Spleen (tissue), 7 donors: ENCODE results near the gene CCDC12.

ENCODE experiments used
- POLR2A ChIP-seq, 3 donors: fragments of 450-650 bp; IDR thresholded peaks; one replicate each; pipeline ENCODE4 v1.5.1; 2017; ENCODE audit warnings: antibody characterized with exemption in 3 of 3, mild to moderate bottlenecking in 1 of 3
- POLR2AphosphoS5 ChIP-seq, 3 donors: sonication (generic); formaldehyde crosslinking; IDR thresholded peaks; one replicate each; pipeline ENCODE4 v1.5.1; 2017; ENCODE audit warnings: antibody characterized with exemption in 3 of 3
- TF ChIP-seq, protein P1 (sequence below), 11 experiments: fragments of 200-600 bp in 7 of 11; fragments of 450-650 bp in 4 of 11; sonication (generic) in 4 of 11; IDR thresholded peaks in 8 of 11; conservative IDR thresholded peaks in 3 of 11; 1 replicate in 7 of 11; 2 replicates in 4 of 11; pipeline versions ENCODE4 v1.4.0 to v1.8.0; 2016 to 2021; ENCODE audit warnings: antibody characterized with exemption in 11 of 11, inconsistent platforms in 4 of 11, mild to moderate bottlenecking in 1 of 11
- donor health status: DM: no; HTN: no; CAD: no; lungs with moderate emphysema.
- donor health status: DM: no; HTN: no; CAD: no.
- donor health status: DM: no; HTN: no; CAD: no.

DNA sequence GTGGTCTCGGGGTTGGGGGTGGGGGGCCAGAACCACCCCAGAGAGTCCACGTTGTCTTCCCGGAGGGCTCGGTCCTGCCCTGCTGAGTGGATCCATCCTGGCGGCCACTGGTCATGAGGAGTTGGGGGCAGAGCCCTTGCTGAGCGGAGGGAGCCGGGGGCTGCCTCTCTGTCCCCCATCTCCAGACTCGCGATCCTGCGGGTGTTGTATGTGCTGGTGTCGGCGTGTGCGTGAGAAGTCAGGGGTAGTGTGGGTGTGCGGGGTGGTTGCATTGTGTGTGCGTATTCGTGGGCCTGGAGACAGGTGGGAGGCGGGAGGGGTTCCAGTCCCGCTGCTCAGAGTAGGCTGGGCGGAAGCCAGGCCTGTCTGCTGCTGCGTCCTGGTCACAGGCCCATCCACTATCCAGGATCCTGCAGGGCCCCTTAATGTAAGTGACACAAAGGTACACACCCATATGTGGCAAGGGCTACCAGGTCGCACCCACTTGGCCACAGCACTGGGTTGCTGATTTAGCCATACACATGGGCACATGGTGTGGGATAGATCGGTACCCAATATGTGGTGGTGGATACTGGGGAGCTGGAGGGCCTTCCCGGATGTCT is 33.7 kb upstream of the CCDC12 start:
- TF ChIP-seq POLR2AphosphoS5 (IDR thresholded peaks at IDR 0.05) (no peak), POLR2A (IDR thresholded peaks at IDR 0.05) (no peak)
- TF ChIP-seq, protein P1, sequence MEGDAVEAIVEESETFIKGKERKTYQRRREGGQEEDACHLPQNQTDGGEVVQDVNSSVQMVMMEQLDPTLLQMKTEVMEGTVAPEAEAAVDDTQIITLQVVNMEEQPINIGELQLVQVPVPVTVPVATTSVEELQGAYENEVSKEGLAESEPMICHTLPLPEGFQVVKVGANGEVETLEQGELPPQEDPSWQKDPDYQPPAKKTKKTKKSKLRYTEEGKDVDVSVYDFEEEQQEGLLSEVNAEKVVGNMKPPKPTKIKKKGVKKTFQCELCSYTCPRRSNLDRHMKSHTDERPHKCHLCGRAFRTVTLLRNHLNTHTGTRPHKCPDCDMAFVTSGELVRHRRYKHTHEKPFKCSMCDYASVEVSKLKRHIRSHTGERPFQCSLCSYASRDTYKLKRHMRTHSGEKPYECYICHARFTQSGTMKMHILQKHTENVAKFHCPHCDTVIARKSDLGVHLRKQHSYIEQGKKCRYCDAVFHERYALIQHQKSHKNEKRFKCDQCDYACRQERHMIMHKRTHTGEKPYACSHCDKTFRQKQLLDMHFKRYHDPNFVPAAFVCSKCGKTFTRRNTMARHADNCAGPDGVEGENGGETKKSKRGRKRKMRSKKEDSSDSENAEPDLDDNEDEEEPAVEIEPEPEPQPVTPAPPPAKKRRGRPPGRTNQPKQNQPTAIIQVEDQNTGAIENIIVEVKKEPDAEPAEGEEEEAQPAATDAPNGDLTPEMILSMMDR (IDR thresholded peaks at IDR 0.05 in 8 of 11, conservative IDR thresholded peaks at IDR 0.05 in 3 of 11): no peak
